Colon (tissue), 2 donors: ENCODE results near the gene ATRNL1.

Source experiments
- FAIRE-seq: peaks from 2 replicates; lab custom pipeline; 2012; peaks lifted over from hg19 to GRCh38; lab: Jason Lieb, UNC
- donor health status: control.
- donor health status: control.

Gene ATRNL1

GRCh38 chr10:115953281-115953680, 860.1 kb downstream of the ATRNL1 start:
- no peak for FAIRE-seq

DNA sequence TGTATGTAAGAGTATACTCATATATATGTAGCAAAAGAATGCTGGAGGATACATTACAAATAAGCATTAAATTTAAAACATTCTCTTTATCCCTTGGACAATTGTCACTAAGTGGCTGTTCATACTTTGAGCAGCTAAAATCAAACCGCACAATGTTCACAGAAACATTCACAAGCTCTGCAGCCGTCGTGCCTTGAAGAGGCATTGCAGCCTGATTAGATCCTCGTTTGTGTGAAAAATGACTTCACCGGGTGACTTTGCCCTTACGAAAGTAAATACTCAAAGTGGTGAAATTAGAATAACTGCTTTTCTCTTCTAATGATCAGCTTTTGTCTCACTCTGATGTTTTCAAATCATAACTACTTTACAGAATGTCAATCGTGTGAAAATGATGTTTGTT, 860.8 kb downstream of the ATRNL1 start:
- FAIRE-seq = no peak

DNA sequence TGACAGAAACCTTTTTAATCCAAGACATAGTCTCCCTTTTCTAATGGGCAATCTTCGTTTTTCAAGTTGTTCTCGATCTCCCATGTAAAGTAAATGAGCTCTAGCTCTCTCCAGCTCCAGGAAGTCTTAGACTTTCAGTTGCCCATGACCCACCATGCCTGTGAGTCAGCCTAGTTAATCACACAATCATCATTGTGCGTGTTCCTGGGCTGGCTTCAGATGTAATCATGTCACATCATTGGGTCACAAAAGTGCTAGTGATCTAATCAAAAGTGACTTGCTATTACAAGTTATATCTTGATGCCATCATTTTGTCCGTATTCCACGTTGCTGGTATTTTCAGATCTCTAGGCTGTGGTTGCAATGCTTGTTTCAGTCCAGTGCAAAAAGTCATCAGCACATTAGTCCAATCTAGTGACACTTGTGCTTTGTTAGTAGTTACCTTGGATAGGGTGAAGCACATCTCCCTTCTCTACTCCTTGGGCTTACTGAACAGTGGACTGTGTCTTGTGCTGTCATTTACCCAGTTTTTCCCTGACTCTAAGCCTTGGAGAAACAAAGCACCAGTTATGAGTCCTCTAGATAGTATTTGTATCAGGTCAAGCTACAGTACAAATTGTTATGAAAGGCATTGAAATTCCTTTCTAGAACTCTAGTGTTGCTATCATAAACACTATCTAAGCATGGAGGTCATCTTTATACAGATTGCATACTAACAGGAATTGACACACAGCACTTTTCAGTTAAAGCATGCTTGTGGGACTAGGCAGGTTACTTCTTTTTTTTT, 863.3 kb downstream of the ATRNL1 start:
- no peak for FAIRE-seq

GRCh38 chr10:115957012-115957399, 863.8 kb downstream of the ATRNL1 start:
- FAIRE-seq = no peak

GRCh38 chr10:115957786-115958442, 864.7 kb downstream of the ATRNL1 start:
- FAIRE-seq = no peak

GRCh38 chr10:115963848-115964247, 870.7 kb downstream of the ATRNL1 start:
- FAIRE-seq = no peak

DNA sequence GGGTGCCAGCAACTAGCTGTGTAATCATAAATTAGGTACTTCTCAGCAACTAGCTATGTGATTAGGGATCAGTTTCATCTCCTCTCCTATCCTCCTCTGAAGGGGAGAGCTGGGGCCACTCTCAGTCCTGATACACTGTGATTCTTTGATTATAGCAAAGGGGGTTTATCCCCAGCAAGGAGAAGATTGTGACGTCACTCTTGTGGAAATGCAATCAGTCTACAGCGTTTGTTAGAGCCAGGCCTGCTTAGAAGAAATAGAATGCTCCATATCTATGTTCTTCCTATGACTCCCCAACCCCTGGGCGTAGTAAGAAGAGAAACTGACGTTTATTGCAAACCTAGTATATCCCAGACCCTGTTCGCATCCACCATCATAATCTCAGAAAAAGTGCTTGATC, 871.7 kb downstream of the ATRNL1 start:
- FAIRE-seq = no peak

GRCh38 chr10:115965376-115965775, 872.2 kb downstream of the ATRNL1 start:
- no peak for FAIRE-seq

DNA sequence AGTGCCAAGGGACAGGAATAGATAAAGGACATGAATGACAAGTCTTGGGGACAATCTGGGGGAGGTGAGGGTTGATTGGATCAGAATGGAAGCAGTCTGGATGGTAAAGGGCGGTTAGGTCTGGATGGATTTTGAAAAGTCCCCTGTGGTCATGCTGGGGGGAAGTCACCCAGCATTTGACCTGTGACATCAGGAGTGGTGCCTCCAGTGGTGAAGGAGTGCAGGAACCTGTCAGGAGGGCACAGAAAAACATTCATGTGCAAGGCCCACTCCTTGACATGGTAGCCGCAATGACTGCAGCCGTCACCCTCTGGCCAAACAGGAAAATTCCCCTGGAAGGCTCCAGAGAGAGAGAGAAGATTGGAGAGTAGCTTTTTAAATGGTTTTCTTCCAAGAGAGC, 875.1 kb downstream of the ATRNL1 start:
- no peak for FAIRE-seq

DNA sequence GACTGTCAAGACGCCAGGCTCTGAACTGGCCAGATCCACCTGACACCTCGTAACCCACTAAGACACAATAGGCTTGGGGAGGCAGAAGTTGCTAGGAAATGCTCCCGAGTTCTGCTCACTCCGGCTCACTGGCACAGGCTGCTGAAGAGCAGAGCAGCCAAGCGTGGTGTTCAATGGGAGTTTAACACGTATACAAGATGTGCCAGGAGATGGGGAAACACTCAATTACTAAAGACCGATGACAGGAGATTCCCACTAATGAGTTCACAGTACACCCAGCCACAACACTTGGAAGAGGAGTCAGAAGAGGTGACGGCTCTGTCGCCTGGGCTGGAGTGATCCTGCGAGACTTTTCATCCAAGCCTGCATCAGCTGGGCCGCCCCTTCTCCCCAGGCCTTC, 876.4 kb downstream of the ATRNL1 start:
- no peak for FAIRE-seq

GRCh38 chr10:115971921-115972320, 878.8 kb downstream of the ATRNL1 start:
- no peak for FAIRE-seq

GRCh38 chr10:115972426-115972825, 879.3 kb downstream of the ATRNL1 start:
- FAIRE-seq = no peak

DNA sequence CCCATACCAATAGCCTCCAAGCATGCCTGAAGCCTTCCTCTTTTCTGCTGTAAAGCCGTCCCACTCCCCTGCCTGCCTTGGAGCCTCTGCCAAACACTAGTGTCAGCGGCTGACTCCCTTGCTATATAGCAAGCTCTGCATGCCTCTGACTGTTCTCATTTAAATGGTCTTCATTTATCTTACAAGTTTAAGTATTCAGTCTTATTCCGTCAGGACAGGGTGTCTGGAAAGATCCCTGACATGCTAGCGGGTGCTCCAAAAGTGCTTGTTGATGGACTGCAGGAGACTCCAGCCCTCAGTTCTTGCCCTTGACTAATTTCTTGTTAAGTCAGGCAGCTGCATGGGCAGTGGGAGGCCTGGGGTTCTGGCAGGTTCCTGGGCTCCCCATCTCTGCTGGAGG, 881.2 kb downstream of the ATRNL1 start:
- FAIRE-seq = no peak

DNA sequence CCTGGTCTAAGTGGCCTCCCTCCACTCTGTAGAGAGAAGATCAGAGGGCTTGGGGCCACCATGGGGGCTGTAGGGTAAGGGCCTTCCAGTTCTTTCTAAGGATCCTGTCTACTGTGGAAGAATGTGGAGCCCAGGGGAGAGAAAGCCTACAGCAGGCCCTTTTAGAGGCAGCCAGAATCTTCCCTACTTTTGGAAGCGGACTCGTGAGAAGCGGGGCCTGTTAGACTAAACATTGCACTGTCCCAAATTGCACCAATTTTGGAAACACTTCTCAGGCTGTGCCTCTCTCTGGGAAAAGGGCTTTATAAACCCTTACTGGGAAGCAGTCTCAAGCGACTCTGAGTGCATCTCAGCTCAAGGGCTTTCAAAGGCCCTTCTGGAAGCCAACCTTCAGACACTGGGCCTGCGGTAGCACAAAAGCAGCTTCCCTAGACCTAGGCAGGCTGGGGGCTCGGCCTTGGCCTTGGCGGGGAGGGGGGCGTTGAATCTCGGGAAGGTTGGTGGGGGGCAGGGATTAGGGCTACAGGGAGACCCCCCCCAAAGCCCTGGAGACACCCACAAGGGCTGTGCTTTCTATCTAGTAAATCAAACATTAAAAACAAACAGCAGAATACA, 881.8 kb downstream of the ATRNL1 start:
- FAIRE-seq = no peak

GRCh38 chr10:115975506-115975905, 882.3 kb downstream of the ATRNL1 start:
- FAIRE-seq = no peak

DNA sequence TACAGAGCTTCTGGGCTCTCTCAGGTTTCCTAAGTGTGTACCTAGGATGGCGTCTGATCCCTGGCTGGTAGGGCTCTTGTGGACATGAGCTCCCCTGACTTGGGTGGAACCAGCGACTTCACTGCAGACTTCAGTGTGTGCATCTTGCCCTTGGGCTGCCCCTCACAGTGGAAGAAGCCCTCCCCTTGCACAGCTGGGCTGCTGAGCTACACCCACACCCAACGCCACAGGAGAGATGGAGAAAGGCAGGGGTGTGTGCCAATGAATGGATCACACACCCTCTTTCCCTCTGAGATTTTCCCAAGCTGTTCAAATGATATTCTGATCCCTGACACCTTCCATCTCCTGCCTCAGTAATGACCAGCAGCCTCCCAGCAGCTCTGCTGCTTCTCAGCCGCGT, 883.2 kb downstream of the ATRNL1 start:
- no peak for FAIRE-seq

DNA sequence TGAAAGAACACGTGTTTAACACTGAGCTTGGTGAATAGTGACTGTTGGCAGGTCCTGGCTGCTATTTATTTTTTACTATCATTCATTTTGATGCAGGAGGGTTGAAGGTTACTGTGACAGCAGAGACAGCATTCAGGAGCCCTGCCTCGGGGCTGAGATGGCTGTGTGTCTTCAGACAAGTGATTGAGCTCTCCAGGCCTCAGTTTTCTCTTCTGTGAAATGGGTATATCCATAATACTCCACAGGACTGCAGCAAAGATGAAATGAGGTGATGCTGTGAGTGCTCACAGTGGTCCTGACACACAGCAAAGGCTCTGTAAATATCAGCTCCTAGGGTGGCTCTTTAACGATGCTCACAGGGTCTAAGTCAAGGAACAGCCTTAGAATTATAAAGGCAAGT, 884.7 kb downstream of the ATRNL1 start:
- no peak for FAIRE-seq

- FAIRE-seq = no peak
These were observed 886.4 kb downstream of the ATRNL1 start for GRCh38 chr10:115979576-115979975.

- no peak for FAIRE-seq
These were observed 887.3 kb downstream of the ATRNL1 start for GRCh38 chr10:115980470-115980869.

GRCh38 chr10:115981081-115981480, 887.9 kb downstream of the ATRNL1 start:
- FAIRE-seq = no peak

DNA sequence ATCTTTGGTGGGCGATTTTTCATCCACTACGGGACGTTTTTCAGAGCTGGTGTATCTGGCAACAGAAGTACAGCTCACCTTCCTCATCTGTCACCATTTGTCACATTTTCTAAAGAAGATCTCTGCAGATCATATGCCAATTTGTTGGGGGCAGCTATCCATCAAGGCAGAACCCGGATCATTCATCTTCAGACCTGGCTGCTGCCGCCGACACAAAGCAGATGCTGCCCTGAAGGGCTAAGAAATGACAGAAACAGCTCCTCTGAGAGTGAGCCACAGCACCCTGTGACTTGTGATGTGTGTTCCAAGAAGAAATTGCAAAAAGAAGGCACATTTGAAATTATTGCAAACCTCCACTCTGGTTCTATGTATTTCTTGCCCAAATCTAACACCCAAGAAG, 888.9 kb downstream of the ATRNL1 start:
- no peak for FAIRE-seq

GRCh38 chr10:115982526-115982925, 889.4 kb downstream of the ATRNL1 start:
- no peak for FAIRE-seq

DNA sequence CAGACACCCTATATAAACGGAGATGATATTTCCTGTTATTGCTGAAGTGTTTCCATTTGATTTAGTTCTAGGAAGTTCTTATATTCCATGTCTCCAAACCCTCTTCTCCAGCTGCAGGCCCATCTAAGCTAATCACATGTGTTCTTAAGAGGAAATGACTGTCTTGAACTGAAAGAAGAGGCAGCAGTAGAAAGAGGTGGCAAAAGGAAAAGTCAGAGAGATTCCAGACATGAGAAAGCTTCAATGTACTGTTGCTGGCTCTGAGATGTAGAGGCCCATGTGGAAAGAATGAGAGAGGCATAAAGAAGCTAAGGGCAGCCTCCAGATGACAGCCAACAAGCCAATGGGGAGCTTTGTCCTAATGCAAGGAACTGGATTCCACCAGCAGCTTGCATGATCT, 892.6 kb downstream of the ATRNL1 start:
- FAIRE-seq = no peak

DNA sequence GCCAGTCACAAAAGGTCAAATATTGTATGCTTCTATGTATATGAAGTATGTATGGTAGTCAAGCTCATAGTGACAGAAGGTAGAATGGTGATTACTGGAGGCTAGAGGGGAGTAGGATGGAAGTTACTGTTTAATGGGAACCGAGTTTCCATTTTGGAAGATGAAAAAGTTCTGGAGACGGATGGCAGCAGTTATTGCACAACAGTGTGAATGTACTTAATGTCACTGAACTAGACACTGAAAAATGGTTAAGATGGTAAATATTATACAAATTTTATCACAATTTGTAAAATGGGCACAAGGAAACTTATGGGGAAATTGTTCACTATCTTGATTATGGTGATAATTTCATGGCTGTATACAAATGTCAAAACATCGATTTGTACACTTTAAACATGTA, 895.2 kb downstream of the ATRNL1 start:
- no peak for FAIRE-seq
